Activated CD8-positive, alpha-beta memory T cell treated with anti-CD3 and anti-CD28 coated beads for 1 hour (primary cell): Measurements from ENCODE around the gene SPRR3.

Experiments
- DNase-seq, 2 donors: peaks; one replicate each; pipeline ENCODE4 v3.0.0-alpha.2; 2020; ENCODE audit warnings: low read depth in 1 of 2; ENCODE audit errors: extremely low read depth in 1 of 2

The SPRR3 gene

GRCh38 chr1:153001382-153001781 lies at the start of gene SPRR3:
Gene SPRR3, plus strand, starts transcription at chr1:153001749. Its CDS starts 1,272 bp downstream, at chr1:153003021.
- no peak for DNase-seq

- no peak for DNase-seq
Measured at GRCh38 chr1:152953761-152954160, 47.8 kb upstream of the SPRR3 start.

- no peak for DNase-seq
Measured at GRCh38 chr1:152954436-152954835, 47.1 kb upstream of the SPRR3 start.

- DNase-seq, result no peak
Measured at GRCh38 chr1:152957561-152957960, 44.0 kb upstream of the SPRR3 start.

GRCh38 chr1:152959273-152959672 lies 42.3 kb upstream of the SPRR3 start:
- DNase-seq, result no peak

GRCh38 chr1:152959801-152960451 lies 41.6 kb upstream of the SPRR3 start:
- DNase-seq, result no peak

GRCh38 chr1:152960452-152961044 lies 41.0 kb upstream of the SPRR3 start:
- DNase-seq, result no peak

GRCh38 chr1:152961226-152961891 lies 40.2 kb upstream of the SPRR3 start:
- no peak for DNase-seq

GRCh38 chr1:152962876-152963415 lies 38.6 kb upstream of the SPRR3 start:
- no peak for DNase-seq

GRCh38 chr1:152964536-152964935 lies 37.0 kb upstream of the SPRR3 start:
- DNase-seq, result no peak

- DNase-seq, result no peak
Measured at GRCh38 chr1:152965853-152966252, 35.7 kb upstream of the SPRR3 start.

GRCh38 chr1:152967201-152967600 lies 34.3 kb upstream of the SPRR3 start:
- no peak for DNase-seq

- DNase-seq, result no peak
Measured at GRCh38 chr1:152968248-152968647, 33.3 kb upstream of the SPRR3 start.

- DNase-seq, result no peak
Measured at GRCh38 chr1:152969036-152969435, 32.5 kb upstream of the SPRR3 start.

- DNase-seq, result no peak
Measured at GRCh38 chr1:152970495-152970894, 31.1 kb upstream of the SPRR3 start, which contains the start of gene SPRR4. Gene SPRR4, plus strand, starts transcription at chr1:152970648. Its CDS starts 1,243 bp downstream, at chr1:152971891.

GRCh38 chr1:152972196-152972886 lies 29.2 kb upstream of the SPRR3 start:
- no peak for DNase-seq

- DNase-seq, result no peak
Measured at GRCh38 chr1:152976688-152977087, 24.9 kb upstream of the SPRR3 start.

- no peak for DNase-seq
Measured at GRCh38 chr1:152977614-152978013, 23.9 kb upstream of the SPRR3 start.

- DNase-seq, result no peak
Measured at GRCh38 chr1:152980676-152981075, 20.9 kb upstream of the SPRR3 start.

- no peak for DNase-seq
Measured at GRCh38 chr1:152981146-152981871, 20.2 kb upstream of the SPRR3 start.

- no peak for DNase-seq
Measured at GRCh38 chr1:152982076-152982475, 19.5 kb upstream of the SPRR3 start.
